ENCODE measurements around the gene RERE.
"Not testable (repeated sequence)": the region's sequence is repeated elsewhere in the genome, so short reads cannot be mapped to it uniquely, and the experiment has no call there.

DNA sequence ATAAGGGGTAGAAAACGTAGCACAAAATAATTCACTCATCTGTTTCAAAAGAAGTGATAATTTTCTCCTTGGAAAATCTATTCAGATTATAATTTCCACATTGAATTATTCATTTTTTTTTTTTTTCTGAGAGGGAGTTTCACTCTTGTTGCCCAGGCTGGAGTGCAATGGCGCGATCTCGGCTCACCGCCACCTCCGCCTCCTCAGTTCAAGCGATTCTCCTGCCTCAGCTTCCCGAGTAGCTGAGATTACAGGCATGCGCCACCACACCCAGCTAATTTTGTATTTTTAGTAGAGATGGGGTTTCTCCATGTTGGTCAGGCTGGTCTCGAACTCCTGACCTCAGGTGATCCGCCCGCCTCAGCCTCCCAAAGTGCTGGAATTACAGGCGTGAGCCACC, 1.3 kb upstream of the RERE start:
- TF ChIP-seq, protein P1, sequence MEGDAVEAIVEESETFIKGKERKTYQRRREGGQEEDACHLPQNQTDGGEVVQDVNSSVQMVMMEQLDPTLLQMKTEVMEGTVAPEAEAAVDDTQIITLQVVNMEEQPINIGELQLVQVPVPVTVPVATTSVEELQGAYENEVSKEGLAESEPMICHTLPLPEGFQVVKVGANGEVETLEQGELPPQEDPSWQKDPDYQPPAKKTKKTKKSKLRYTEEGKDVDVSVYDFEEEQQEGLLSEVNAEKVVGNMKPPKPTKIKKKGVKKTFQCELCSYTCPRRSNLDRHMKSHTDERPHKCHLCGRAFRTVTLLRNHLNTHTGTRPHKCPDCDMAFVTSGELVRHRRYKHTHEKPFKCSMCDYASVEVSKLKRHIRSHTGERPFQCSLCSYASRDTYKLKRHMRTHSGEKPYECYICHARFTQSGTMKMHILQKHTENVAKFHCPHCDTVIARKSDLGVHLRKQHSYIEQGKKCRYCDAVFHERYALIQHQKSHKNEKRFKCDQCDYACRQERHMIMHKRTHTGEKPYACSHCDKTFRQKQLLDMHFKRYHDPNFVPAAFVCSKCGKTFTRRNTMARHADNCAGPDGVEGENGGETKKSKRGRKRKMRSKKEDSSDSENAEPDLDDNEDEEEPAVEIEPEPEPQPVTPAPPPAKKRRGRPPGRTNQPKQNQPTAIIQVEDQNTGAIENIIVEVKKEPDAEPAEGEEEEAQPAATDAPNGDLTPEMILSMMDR (IDR thresholded peaks at IDR 0.05; ENCODE audit: insufficient read depth, low read depth, low read length): not testable (repeated sequence)
- not testable (repeated sequence) for TF ChIP-seq EZH2 (IDR thresholded peaks at IDR 0.05; ENCODE audit: insufficient read depth, low read length)
